SK-N-MC (cell line): ENCODE data around the gene ZCCHC14.

Experiments
- EZH2 ChIP-seq: fragments of 200-600 bp; sonication (generic); IDR thresholded peaks from one replicate; pipeline ENCODE4 v1.6.1; 2017; ENCODE audit warnings: antibody characterized with exemption
- FOXP2 ChIP-seq: optimal IDR thresholded peaks from 2 replicates; pipeline ENCODE3; 2011; ENCODE audit warnings: mild to moderate bottlenecking, moderate library complexity; ENCODE audit not compliant: insufficient read depth; ENCODE audit errors: extremely low read length, control extremely low read depth
- POLR2AphosphoS5 ChIP-seq: IDR thresholded peaks from 2 replicates; pipeline ENCODE4 v1.6.1; 2012; ENCODE audit warnings: mild to moderate bottlenecking, low read depth, low read length, borderline replicate concordance

GRCh38 chr16:87515475-87516330, 22.9 kb upstream of the ZCCHC14 start:
- TF ChIP-seq POLR2AphosphoS5 (no peak), EZH2 (no peak), FOXP2 (no peak)
